ENCODE results near the gene TSPAN18.

TSPAN18 gene

GRCh38 chr11:44847316-44847715 lies 120.6 kb downstream of the TSPAN18 start:
- TF ChIP-seq EZH2phosphoT487 (IDR thresholded peaks at IDR 0.05; ENCODE audit: low read length) (no peak), CTCF (IDR thresholded peaks at IDR 0.05; ENCODE audit: low read length) (no peak), EZH2 (optimal IDR thresholded peaks at IDR 0.05; ENCODE audit: low read depth, low read length) (no peak)
- Histone ChIP-seq H3K4me1 (ENCODE audit: low read length) (no peaks in the 10 kb centered on the region), H2AFZ (ENCODE audit: low read length) (no peak overlapping the region), H3K79me2 (ENCODE audit: low read length) (no peaks in the 10 kb centered on the region), H3K36me3 (replicated peaks; ENCODE audit: insufficient read depth, low read length) (no peaks in the 10 kb centered on the region), H3K9ac (ENCODE audit: low read length) (no peak overlapping the region), H3K9me3 (replicated peaks; ENCODE audit: insufficient read depth, low read length) (no peaks in the 10 kb centered on the region), H4K20me1 (ENCODE audit: insufficient read depth, low read length) (no peaks in the 10 kb centered on the region), H3K4me3 (ENCODE audit: low read length) (no peak overlapping the region), H3F3A (ENCODE audit: insufficient read depth, low read length) (no peaks in the 10 kb centered on the region), H3K4me2 (ENCODE audit: low read depth, low read length) (no peak overlapping the region), H3K9me2 (replicated peaks; ENCODE audit: insufficient read depth, low read length) (no peaks in the 10 kb centered on the region), H3K27ac (ENCODE audit: low read length) (no peak overlapping the region), H3K27me3 (replicated peaks; ENCODE audit: insufficient read depth, low read length) (no peaks in the 10 kb centered on the region)
- no peak for DNase-seq

- no peak overlapping the region for H3K4me3 ChIP-seq (ENCODE audit: low read length)
- no peak overlapping the region for H2AFZ ChIP-seq (ENCODE audit: low read length)
- no peak overlapping the region for H3K4me2 ChIP-seq (ENCODE audit: low read depth, low read length)
- no peaks in the 10 kb centered on the region for H3K36me3 ChIP-seq (replicated peaks; ENCODE audit: insufficient read depth, low read length)
- no peak for DNase-seq
- H3K27ac ChIP-seq (ENCODE audit: low read length) = no peak overlapping the region
- no peaks in the 10 kb centered on the region for H3K27me3 ChIP-seq (replicated peaks; ENCODE audit: insufficient read depth, low read length)
- no peaks in the 10 kb centered on the region for H3K9me2 ChIP-seq (replicated peaks; ENCODE audit: insufficient read depth, low read length)
- H4K20me1 ChIP-seq (ENCODE audit: insufficient read depth, low read length) = no peaks in the 10 kb centered on the region
- no peak overlapping the region for H3K9ac ChIP-seq (ENCODE audit: low read length)
- H3F3A ChIP-seq (ENCODE audit: insufficient read depth, low read length) = no peaks in the 10 kb centered on the region
- H3K79me2 ChIP-seq (ENCODE audit: low read length) = no peaks in the 10 kb centered on the region
- H3K4me1 ChIP-seq (ENCODE audit: low read length) = no peaks in the 10 kb centered on the region
- no peak for TF ChIP-seq EZH2 (optimal IDR thresholded peaks at IDR 0.05; ENCODE audit: low read depth, low read length)
- no peaks in the 10 kb centered on the region for H3K9me3 ChIP-seq (replicated peaks; ENCODE audit: insufficient read depth, low read length)
These were observed 121.6 kb downstream of the TSPAN18 start for GRCh38 chr11:44848203-44848962.

GRCh38 chr11:44848963-44849350 lies 122.2 kb downstream of the TSPAN18 start:
- no peaks in the 10 kb centered on the region for H3K27me3 ChIP-seq (replicated peaks; ENCODE audit: insufficient read depth, low read length)
- H3F3A ChIP-seq (ENCODE audit: insufficient read depth, low read length) = no peaks in the 10 kb centered on the region
- no peak overlapping the region for H3K4me2 ChIP-seq (ENCODE audit: low read depth, low read length)
- H3K4me1 ChIP-seq (ENCODE audit: low read length) = no peaks in the 10 kb centered on the region
- H3K27ac ChIP-seq (ENCODE audit: low read length) = no peak overlapping the region
- no peak overlapping the region for H3K4me3 ChIP-seq (ENCODE audit: low read length)
- TF ChIP-seq EZH2 (optimal IDR thresholded peaks at IDR 0.05; ENCODE audit: low read depth, low read length) = no peak
- TF ChIP-seq CTCF (IDR thresholded peaks at IDR 0.05; ENCODE audit: low read length) = no peak
- no peak for TF ChIP-seq EZH2phosphoT487 (IDR thresholded peaks at IDR 0.05; ENCODE audit: low read length)
- no peak overlapping the region for H3K9ac ChIP-seq (ENCODE audit: low read length)
- H3K36me3 ChIP-seq (replicated peaks; ENCODE audit: insufficient read depth, low read length) = no peaks in the 10 kb centered on the region
- no peaks in the 10 kb centered on the region for H3K79me2 ChIP-seq (ENCODE audit: low read length)
- H4K20me1 ChIP-seq (ENCODE audit: insufficient read depth, low read length) = no peaks in the 10 kb centered on the region
- H3K9me2 ChIP-seq (replicated peaks; ENCODE audit: insufficient read depth, low read length) = no peaks in the 10 kb centered on the region
- H2AFZ ChIP-seq (ENCODE audit: low read length) = no peak overlapping the region
- no peak for DNase-seq
- H3K9me3 ChIP-seq (replicated peaks; ENCODE audit: insufficient read depth, low read length) = no peaks in the 10 kb centered on the region

GRCh38 chr11:44849424-44849823 lies 122.7 kb downstream of the TSPAN18 start:
- H3K9ac ChIP-seq (ENCODE audit: low read length) = no peak overlapping the region
- no peaks in the 10 kb centered on the region for H3K27me3 ChIP-seq (replicated peaks; ENCODE audit: insufficient read depth, low read length)
- no peaks in the 10 kb centered on the region for H3K9me3 ChIP-seq (replicated peaks; ENCODE audit: insufficient read depth, low read length)
- H2AFZ ChIP-seq (ENCODE audit: low read length) = no peak overlapping the region
- H3K79me2 ChIP-seq (ENCODE audit: low read length) = no peaks in the 10 kb centered on the region
- no peaks in the 10 kb centered on the region for H3K4me1 ChIP-seq (ENCODE audit: low read length)
- no peak for TF ChIP-seq CTCF (IDR thresholded peaks at IDR 0.05; ENCODE audit: low read length)
- TF ChIP-seq EZH2 (optimal IDR thresholded peaks at IDR 0.05; ENCODE audit: low read depth, low read length) = no peak
- TF ChIP-seq EZH2phosphoT487 (IDR thresholded peaks at IDR 0.05; ENCODE audit: low read length) = no peak
- H3K4me3 ChIP-seq (ENCODE audit: low read length) = no peak overlapping the region
- H4K20me1 ChIP-seq (ENCODE audit: insufficient read depth, low read length) = no peaks in the 10 kb centered on the region
- no peak overlapping the region for H3K4me2 ChIP-seq (ENCODE audit: low read depth, low read length)
- H3F3A ChIP-seq (ENCODE audit: insufficient read depth, low read length) = no peaks in the 10 kb centered on the region
- H3K36me3 ChIP-seq (replicated peaks; ENCODE audit: insufficient read depth, low read length) = no peaks in the 10 kb centered on the region
- no peak for DNase-seq
- no peak overlapping the region for H3K27ac ChIP-seq (ENCODE audit: low read length)
- H3K9me2 ChIP-seq (replicated peaks; ENCODE audit: insufficient read depth, low read length) = no peaks in the 10 kb centered on the region
